ENCODE results near the gene FNIP2.

The FNIP2 gene

GRCh38 chr4:158762553-158762952, 6.3 kb upstream of the FNIP2 start:
- DNase-seq (ENCODE audit: low spot score) = no peak

GRCh38 chr4:158763462-158763861, 5.4 kb upstream of the FNIP2 start:
- DNase-seq (ENCODE audit: low spot score) = no peak

- no peak for DNase-seq (ENCODE audit: low spot score)
These were observed 2.3 kb upstream of the FNIP2 start for GRCh38 chr4:158766434-158767044.

GRCh38 chr4:158767451-158767850, 1.4 kb upstream of the FNIP2 start:
- no peak for DNase-seq (ENCODE audit: low spot score)

- DNase-seq (ENCODE audit: low spot score) = no peak
These were observed 522 bp downstream of the FNIP2 start for GRCh38 chr4:158769175-158769921.

GRCh38 chr4:158770671-158771070, 1.8 kb downstream of the FNIP2 start:
- no peak for DNase-seq (ENCODE audit: low spot score)

- DNase-seq (ENCODE audit: low spot score) = no peak
These were observed 3.0 kb downstream of the FNIP2 start for GRCh38 chr4:158771776-158772175.

GRCh38 chr4:158775091-158775651, 6.3 kb downstream of the FNIP2 start:
- DNase-seq (ENCODE audit: low spot score) = peak; percentile 71

- DNase-seq (ENCODE audit: low spot score) = no peak
These were observed 7.3 kb downstream of the FNIP2 start for GRCh38 chr4:158776106-158776505.

GRCh38 chr4:158777423-158778155, 8.8 kb downstream of the FNIP2 start:
- DNase-seq (ENCODE audit: low spot score) = no peak

GRCh38 chr4:158778156-158778711, 9.4 kb downstream of the FNIP2 start:
- no peak for DNase-seq (ENCODE audit: low spot score)

GRCh38 chr4:158778712-158779111, 9.9 kb downstream of the FNIP2 start:
- no peak for DNase-seq (ENCODE audit: low spot score)

GRCh38 chr4:158781963-158782362, 13.1 kb downstream of the FNIP2 start:
- DNase-seq (ENCODE audit: low spot score) = no peak

- DNase-seq (ENCODE audit: low spot score) = no peak
These were observed 13.9 kb downstream of the FNIP2 start for GRCh38 chr4:158782551-158783360.

GRCh38 chr4:158783785-158784184, 15.0 kb downstream of the FNIP2 start:
- DNase-seq (ENCODE audit: low spot score) = no peak

- DNase-seq (ENCODE audit: low spot score) = no peak
These were observed 16.9 kb downstream of the FNIP2 start for GRCh38 chr4:158785718-158786117.

GRCh38 chr4:158786121-158786601, 17.3 kb downstream of the FNIP2 start:
- no peak for DNase-seq (ENCODE audit: low spot score)

- DNase-seq (ENCODE audit: low spot score) = no peak
These were observed 18.1 kb downstream of the FNIP2 start for GRCh38 chr4:158786955-158787354.

- DNase-seq (ENCODE audit: low spot score) = no peak
These were observed 19.1 kb downstream of the FNIP2 start for GRCh38 chr4:158787709-158788475.

GRCh38 chr4:158788516-158788915, 19.7 kb downstream of the FNIP2 start:
- no peak for DNase-seq (ENCODE audit: low spot score)

GRCh38 chr4:158789853-158790252, 21.0 kb downstream of the FNIP2 start:
- DNase-seq (ENCODE audit: low spot score) = no peak

Measured in COLO829 (cell line).